DND-41 (cell line): ENCODE measurements around the gene CPM.
"Not testable (repeated sequence)": the region's sequence is repeated elsewhere in the genome, so short reads cannot be mapped to it uniquely, and the experiment has no call there.

Source experiments
- ATAC-seq: fragments of 200-7000 bp; cut with Tn5 transposase; 3 replicates; pipeline ENCODE4 v1.9.1; 2021; ENCODE audit warnings: low read depth; ENCODE audit not compliant: insufficient read depth
- DNase-seq: peaks from one replicate; pipeline ENCODE4 v3.0.0-alpha.2; 2020
- H2AFZ ChIP-seq: 2 replicates; pipeline ENCODE4 v1.6.0; 2012; ENCODE audit warnings: low read depth, low read length
- H3K27ac ChIP-seq: 2 replicates; pipeline ENCODE4 v1.5.1; 2012; ENCODE audit warnings: low read length, inconsistent platforms
- H3K27me3 ChIP-seq: fragments of 200-600 bp; sonication (generic); 2 replicates; pipeline ENCODE4 v1.6.0; 2012; ENCODE audit warnings: low read length, mild to moderate bottlenecking, inconsistent platforms; ENCODE audit not compliant: insufficient read depth, poor library complexity
- H3K36me3 ChIP-seq: 2 replicates; pipeline ENCODE4 v1.5.1; 2012; ENCODE audit warnings: low read length, inconsistent platforms; ENCODE audit not compliant: insufficient read depth
- H3K4me1 ChIP-seq: 2 replicates; pipeline ENCODE4 v1.5.1; 2012; ENCODE audit warnings: mild to moderate bottlenecking, low read length; ENCODE audit not compliant: insufficient read depth
- H3K4me2 ChIP-seq: 2 replicates; pipeline ENCODE4 v1.6.0; 2012; ENCODE audit warnings: mild to moderate bottlenecking, moderate library complexity, low read length, inconsistent platforms; ENCODE audit not compliant: insufficient read depth
- H3K4me3 ChIP-seq, 2 experiments: fragments of 200-600 bp in 1 of 2; shearing (Covaris generic) in 1 of 2; 2 replicates each; pipeline ENCODE4 v1.5.1; 2012 to 2016; ENCODE audit warnings: inconsistent platforms in 2 of 2, low read length in 2 of 2, mild to moderate bottlenecking in 2 of 2, low read depth in 1 of 2, moderate library complexity in 1 of 2
- H3K79me2 ChIP-seq: 2 replicates; pipeline ENCODE4 v1.6.0; 2012; ENCODE audit warnings: low read length, inconsistent platforms; ENCODE audit not compliant: insufficient read depth
- H3K9ac ChIP-seq: 2 replicates; pipeline ENCODE4 v1.6.0; 2012; ENCODE audit warnings: low read depth, mild to moderate bottlenecking, inconsistent platforms, low read length, moderate library complexity
- H3K9me3 ChIP-seq: 2 replicates; pipeline ENCODE4 v1.5.1; 2012; ENCODE audit warnings: low read length, moderate library complexity, mild to moderate bottlenecking, inconsistent platforms; ENCODE audit not compliant: insufficient read depth, severe bottlenecking
- H4K20me1 ChIP-seq: 2 replicates; pipeline ENCODE4 v1.6.0; 2012; ENCODE audit warnings: low read length; ENCODE audit not compliant: insufficient read depth
- CTCF ChIP-seq: IDR thresholded peaks from 2 replicates; pipeline ENCODE4 v1.5.1; 2012; ENCODE audit warnings: borderline replicate concordance, low read length, moderate library complexity, mild to moderate bottlenecking; ENCODE audit not compliant: poor library complexity, severe bottlenecking; ENCODE audit errors: extremely low read depth
- EZH2 ChIP-seq: IDR thresholded peaks from 3 replicates; pipeline ENCODE4 v1.6.1; 2012; ENCODE audit warnings: borderline replicate concordance, low read depth, mild to moderate bottlenecking, moderate library complexity, low read length, inconsistent platforms; ENCODE audit not compliant: severe bottlenecking

Gene CPM

GRCh38 chr12:68842123-68842522 lies 90.8 kb downstream of the CPM start:
- Histone ChIP-seq H3K79me2 (no peaks in the 10 kb centered on the region), H4K20me1 (peaks cover 16% of the 10 kb centered on the region; the same call in 1 of the 2 replicates), H3K4me2 (no peak overlapping the region), H3K27ac (no peak overlapping the region), H3K9ac (no peak overlapping the region), H3K4me1 (no peaks in the 10 kb centered on the region), H3K36me3 (peaks cover 70% of the 10 kb centered on the region), H3K9me3 (no peaks in the 10 kb centered on the region), H3K27me3 (no peaks in the 10 kb centered on the region), H2AFZ (no peak overlapping the region), H3K4me3 (no peak overlapping the region)
- ATAC-seq (no peak), DNase-seq (no peak)
- no peak for TF ChIP-seq CTCF
- TF ChIP-seq EZH2: no peak

DNA sequence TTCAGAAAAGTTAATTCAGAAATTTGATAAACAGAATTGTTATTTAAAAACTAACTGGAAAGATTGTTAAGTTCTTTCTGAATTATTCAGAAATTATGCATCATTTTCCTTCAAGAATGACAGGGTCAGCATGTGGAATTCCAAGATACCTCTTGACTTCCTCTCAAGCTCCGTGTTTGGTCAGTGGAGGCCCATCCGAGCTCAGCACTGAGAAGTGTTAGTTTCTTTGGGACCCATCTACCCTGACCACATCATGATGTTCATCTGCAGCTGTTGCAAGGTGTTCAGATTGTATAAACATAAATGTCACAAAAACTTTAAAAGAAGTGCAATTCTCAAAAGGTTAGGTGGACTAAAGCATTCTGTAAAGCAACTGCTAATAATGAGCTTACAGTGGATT lies 91.3 kb downstream of the CPM start:
- Histone ChIP-seq H3K4me3 (no peak overlapping the region), H3K9me3 (no peaks in the 10 kb centered on the region), H3K4me1 (no peaks in the 10 kb centered on the region), H3K36me3 (peaks cover 74% of the 10 kb centered on the region), H4K20me1 (peaks cover 16% of the 10 kb centered on the region; the same call in 1 of the 2 replicates), H2AFZ (no peak overlapping the region), H3K27me3 (no peaks in the 10 kb centered on the region), H3K4me2 (no peak overlapping the region), H3K27ac (no peak overlapping the region), H3K79me2 (no peaks in the 10 kb centered on the region), H3K9ac (no peak overlapping the region)
- DNase-seq: no peak
- TF ChIP-seq EZH2 (no peak), CTCF (no peak)
- no peak for ATAC-seq

DNA sequence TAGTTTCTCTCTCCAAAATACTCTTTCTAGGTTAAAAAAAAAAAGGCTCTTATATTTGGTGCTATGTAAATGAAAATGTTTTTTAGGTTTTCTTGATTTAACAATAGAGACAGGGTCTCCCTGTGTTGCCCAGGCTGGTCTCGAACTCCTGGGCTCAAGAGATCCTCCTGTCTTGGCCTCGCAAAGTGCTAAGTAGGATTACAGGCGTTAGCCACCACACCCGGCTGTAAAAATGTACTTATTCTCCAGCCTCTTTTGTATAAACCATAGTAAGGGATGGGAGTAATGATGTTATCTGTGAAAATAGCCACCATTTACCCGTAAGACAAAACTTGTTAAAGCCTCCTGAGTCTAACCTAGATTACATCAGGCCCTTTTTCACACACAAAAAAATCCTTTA lies 91.8 kb downstream of the CPM start:
- not testable (repeated sequence) for H3K79me2 ChIP-seq, H3K9me3 ChIP-seq, H3K4me1 ChIP-seq, H3K9ac ChIP-seq, H3K4me3 ChIP-seq, H3K27me3 ChIP-seq, H2AFZ ChIP-seq, DNase-seq, ATAC-seq, H3K4me2 ChIP-seq, H3K27ac ChIP-seq
- Histone ChIP-seq H4K20me1 (peaks cover 16% of the 10 kb centered on the region; the same call in 1 of the 2 replicates), H3K36me3 (peaks cover 80% of the 10 kb centered on the region)

GRCh38 chr12:68839183-68840147 lies 93.5 kb downstream of the CPM start:
- no peak overlapping the region for H2AFZ ChIP-seq
- H3K4me1 ChIP-seq: no peaks in the 10 kb centered on the region
- no peak for ATAC-seq
- no peak overlapping the region for H3K4me2 ChIP-seq
- H4K20me1 ChIP-seq: peaks cover 16% of the 10 kb centered on the region; the same call in 1 of the 2 replicates
- H3K27me3 ChIP-seq: no peaks in the 10 kb centered on the region
- H3K36me3 ChIP-seq: peaks cover 93% of the 10 kb centered on the region
- H3K27ac ChIP-seq: no peak overlapping the region
- H3K9me3 ChIP-seq: no peaks in the 10 kb centered on the region
- H3K79me2 ChIP-seq: no peaks in the 10 kb centered on the region
- no peak for DNase-seq
- no peak overlapping the region for H3K4me3 ChIP-seq
- TF ChIP-seq EZH2: no peak
- no peak for TF ChIP-seq CTCF
- no peak overlapping the region for H3K9ac ChIP-seq
